Measurements from ENCODE around the gene LYL1.

Gene LYL1

GRCh38 chr19:13146763-13147563, 44.3 kb upstream of the LYL1 start:
- no peak for DNase-seq (ENCODE audit: extremely low read depth, low read depth)

GRCh38 chr19:13139633-13140311, 37.1 kb upstream of the LYL1 start:
- TF ChIP-seq CTCF (IDR thresholded peaks at IDR 0.05; ENCODE audit: low read depth, low read length): no peak

More at GRCh38 chr19:13146763-13147563, 44.3 kb upstream of the LYL1 start:
- TF ChIP-seq CTCF (IDR thresholded peaks at IDR 0.05; ENCODE audit: low read depth, low read length): no peak

GRCh38 chr19:13138916-13139198, 36.2 kb upstream of the LYL1 start:
- TF ChIP-seq CTCF (IDR thresholded peaks at IDR 0.05; ENCODE audit: low read depth, low read length): no peak
- DNase-seq (ENCODE audit: extremely low read depth, low read depth): no peak

More at GRCh38 chr19:13139633-13140311, 37.1 kb upstream of the LYL1 start:
- DNase-seq (ENCODE audit: extremely low read depth, low read depth): no peak

- DNase-seq (ENCODE audit: extremely low read depth, low read depth): no peak
- no peak for TF ChIP-seq CTCF (IDR thresholded peaks at IDR 0.05; ENCODE audit: low read depth, low read length)
Observed at GRCh38 chr19:13138171-13138915, 35.7 kb upstream of the LYL1 start.

- DNase-seq (ENCODE audit: extremely low read depth, low read depth): no peak
- TF ChIP-seq CTCF (IDR thresholded peaks at IDR 0.05; ENCODE audit: low read depth, low read length): no peak
Observed at GRCh38 chr19:13137290-13137794, 34.7 kb upstream of the LYL1 start.

- no peak for DNase-seq (ENCODE audit: extremely low read depth, low read depth)
- TF ChIP-seq CTCF (IDR thresholded peaks at IDR 0.05; ENCODE audit: low read depth, low read length): no peak
Observed at GRCh38 chr19:13135068-13136062, 32.7 kb upstream of the LYL1 start.

Measured in AG09319 (cell line).